GM12872 (cell line): ENCODE measurements around the gene FOXJ3.

Experiments
- CTCF ChIP-seq: IDR thresholded peaks from 3 replicates; pipeline ENCODE4 v1.5.1; 2011; ENCODE audit warnings: low read depth, mild to moderate bottlenecking, low read length, moderate library complexity; ENCODE audit not compliant: insufficient read depth

Gene FOXJ3

GRCh38 chr1:42318601-42319000 lies 16.4 kb downstream of the FOXJ3 start:
- TF ChIP-seq CTCF, result no peak

DNA sequence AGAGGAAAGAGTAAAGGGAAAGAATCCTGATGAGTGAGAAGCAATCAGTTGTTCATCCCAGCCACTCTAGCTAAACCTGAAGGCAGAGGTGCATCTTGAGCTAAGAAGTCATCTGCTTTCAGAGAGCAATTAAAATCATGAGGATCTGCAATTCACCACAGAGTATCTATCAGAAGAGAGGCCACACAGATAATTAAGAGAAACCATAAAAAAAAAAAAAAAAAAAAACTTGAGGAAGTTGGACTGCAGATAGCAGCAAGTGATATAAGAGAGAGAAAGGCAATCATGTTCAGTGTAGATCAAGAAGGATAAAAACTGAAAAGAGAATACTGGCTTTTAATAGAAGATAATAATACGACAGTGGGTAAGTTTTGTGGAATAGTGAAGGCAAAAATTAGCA lies 17.7 kb downstream of the FOXJ3 start:
- no peak for TF ChIP-seq CTCF

GRCh38 chr1:42316292-42316691 lies 18.7 kb downstream of the FOXJ3 start:
- TF ChIP-seq CTCF, result no peak

GRCh38 chr1:42315500-42315899 lies 19.5 kb downstream of the FOXJ3 start:
- TF ChIP-seq CTCF, result no peak

DNA sequence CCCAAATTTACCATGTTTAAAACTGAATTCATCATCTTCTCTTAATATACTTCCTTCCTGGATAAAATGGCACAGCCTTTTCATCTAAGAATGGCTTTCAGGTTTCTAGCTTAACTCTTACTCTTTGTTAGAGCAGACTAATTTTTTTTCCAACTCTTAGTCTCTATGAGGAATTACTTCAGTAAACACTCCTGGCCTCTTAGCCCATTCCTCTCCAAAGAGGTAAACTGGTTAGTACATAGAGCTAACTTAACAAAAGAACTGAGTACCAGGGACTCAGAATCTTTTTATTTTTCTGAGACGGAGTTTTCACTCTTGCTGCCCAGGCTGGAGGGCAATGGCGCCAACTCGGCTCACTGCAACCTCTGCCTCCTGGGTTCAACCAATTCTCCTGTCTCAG lies 21.1 kb downstream of the FOXJ3 start:
- no peak for TF ChIP-seq CTCF

GRCh38 chr1:42312576-42313212 lies 22.3 kb downstream of the FOXJ3 start:
- TF ChIP-seq CTCF, result no peak

- no peak for TF ChIP-seq CTCF
These were observed 23.1 kb downstream of the FOXJ3 start for GRCh38 chr1:42311897-42312296.

- TF ChIP-seq CTCF, result no peak
These were observed 23.9 kb downstream of the FOXJ3 start for GRCh38 chr1:42311138-42311537.
